ENCODE data around the gene COMMD7.
"Not testable (repeated sequence)": the region's sequence is repeated elsewhere in the genome, so short reads cannot be mapped to it uniquely, and the experiment has no call there.

COMMD7 gene

DNA sequence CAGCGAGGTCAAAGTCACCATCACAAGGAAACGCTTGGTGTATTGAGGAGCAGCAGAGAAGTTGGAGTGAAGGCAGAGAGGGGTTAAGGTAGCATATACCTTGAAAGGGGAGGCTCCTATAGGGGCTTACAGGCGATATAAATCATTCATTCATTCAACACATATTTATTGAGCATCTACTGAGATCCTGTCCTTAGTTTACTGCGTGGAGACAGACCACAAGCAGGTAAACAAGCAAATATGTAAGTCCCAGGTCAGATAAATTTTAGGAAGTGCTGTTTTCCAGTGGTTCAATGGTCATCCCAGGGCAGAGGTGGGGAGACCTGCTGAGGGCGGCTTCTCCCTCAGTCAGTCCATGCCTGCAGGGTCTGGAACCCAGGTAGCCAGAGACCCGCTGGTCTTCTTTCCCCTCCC, 18.2 kb upstream of the COMMD7 start:
- Mint-ChIP-seq H3K36me3 (no peaks in the 10 kb centered on the region), H3K4me3 (peak overlapping the region; percentile 69), H3K27ac (peak overlapping the region; percentile 3), H3K9me3 (no peaks in the 10 kb centered on the region), H3K27me3 (peaks cover 20% of the 10 kb centered on the region), H3K4me1 (peaks cover 24% of the 10 kb centered on the region)
- DNase-seq, result no peak
- CTCF ChIA-PET, result no interaction called here

GRCh38 chr20:32756156-32756555, 12.9 kb upstream of the COMMD7 start:
- Mint-ChIP-seq H3K4me1 (peaks cover 6% of the 10 kb centered on the region), H3K27me3 (no peaks in the 10 kb centered on the region), H3K27ac (no peak overlapping the region), H3K36me3 (no peaks in the 10 kb centered on the region), H3K4me3 (no peak overlapping the region), H3K9me3 (no peaks in the 10 kb centered on the region)
- CTCF ChIA-PET, result interaction anchor here (0.9 kb wide), 1 partner anchor 22 kb away, joined by 3 read pairs; no protein-coding TSS in a partner anchor
- DNase-seq, result no peak

- no peak for DNase-seq
- Mint-ChIP-seq H3K4me1 (no peaks in the 10 kb centered on the region), H3K4me3 (no peak overlapping the region)
Observed at GRCh38 chr20:32753731-32754130, 10.5 kb upstream of the COMMD7 start.

GRCh38 chr20:32752458-32753250, 9.4 kb upstream of the COMMD7 start:
- no peak overlapping the region for H3K4me3 Mint-ChIP-seq
- H3K4me1 Mint-ChIP-seq, result no peaks in the 10 kb centered on the region
- no peak for DNase-seq
- H3K36me3 Mint-ChIP-seq, result no peaks in the 10 kb centered on the region
- no peak overlapping the region for H3K27ac Mint-ChIP-seq
- H3K9me3 Mint-ChIP-seq, result no peaks in the 10 kb centered on the region
- H3K27me3 Mint-ChIP-seq, result no peaks in the 10 kb centered on the region
- CTCF ChIA-PET, result no interaction called here

More at GRCh38 chr20:32753731-32754130, 10.5 kb upstream of the COMMD7 start:
- Mint-ChIP-seq H3K36me3 (no peaks in the 10 kb centered on the region), H3K9me3 (no peaks in the 10 kb centered on the region), H3K27me3 (no peaks in the 10 kb centered on the region), H3K27ac (no peak overlapping the region)
- CTCF ChIA-PET, result interaction anchor here (1.6 kb wide), 1 partner anchor 24 kb away, joined by 8 read pairs; no protein-coding TSS in a partner anchor

DNA sequence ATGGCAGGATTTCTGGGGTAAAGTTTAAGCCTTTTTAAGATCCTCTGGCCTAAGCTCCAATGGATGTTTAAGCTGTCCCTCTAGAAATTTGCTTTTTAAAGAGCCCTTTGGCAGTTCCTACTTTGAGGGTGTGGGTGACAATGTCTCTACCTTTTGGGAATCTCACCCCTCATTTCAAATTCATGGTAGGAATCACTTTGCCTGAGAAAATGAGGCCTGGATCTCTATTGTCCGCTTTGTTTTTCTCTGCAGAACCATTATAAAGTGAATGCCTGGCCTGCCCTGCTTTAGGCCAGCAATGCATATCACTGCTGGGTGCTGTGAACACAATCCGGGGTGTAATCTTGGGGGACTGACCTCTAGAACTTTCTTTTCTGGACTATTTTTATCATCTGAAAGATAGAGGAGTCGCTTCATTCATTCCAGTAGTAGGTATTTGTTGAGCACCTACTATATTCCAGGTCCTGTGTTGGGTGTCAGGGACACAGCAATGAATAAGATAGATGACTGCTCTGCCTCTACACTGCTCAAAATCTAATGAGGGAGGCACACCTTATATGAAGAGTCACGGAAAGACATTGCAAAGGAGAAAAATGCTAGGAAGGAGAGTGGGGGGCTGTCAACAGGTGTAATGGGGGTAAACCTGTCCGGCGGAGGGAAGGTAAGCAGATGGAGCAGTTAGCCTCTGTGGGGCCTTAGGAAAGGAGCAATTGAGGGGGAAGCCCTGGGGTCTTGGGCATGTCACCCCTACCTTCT, 8.6 kb upstream of the COMMD7 start:
- DNase-seq, result no peak

GRCh38 chr20:32751293-32751692, 8.0 kb upstream of the COMMD7 start:
- no peaks in the 10 kb centered on the region for H3K4me1 Mint-ChIP-seq

More for the DNA sequence above, 8.6 kb upstream of the COMMD7 start:
- CTCF ChIA-PET, result no interaction called here
- no peak overlapping the region for H3K4me3 Mint-ChIP-seq
- H3K36me3 Mint-ChIP-seq, result no peaks in the 10 kb centered on the region
- H3K9me3 Mint-ChIP-seq, result no peaks in the 10 kb centered on the region
- H3K27me3 Mint-ChIP-seq, result no peaks in the 10 kb centered on the region
- H3K4me1 Mint-ChIP-seq, result no peaks in the 10 kb centered on the region
- H3K27ac Mint-ChIP-seq, result no peak overlapping the region

GRCh38 chr20:32749914-32750637, 6.8 kb upstream of the COMMD7 start:
- H3K27me3 Mint-ChIP-seq, result no peaks in the 10 kb centered on the region
- no peak for DNase-seq
- CTCF ChIA-PET, result no interaction called here
- H3K4me1 Mint-ChIP-seq, result peaks cover under 1% of the 10 kb centered on the region
- no peak overlapping the region for H3K27ac Mint-ChIP-seq
- H3K9me3 Mint-ChIP-seq, result no peaks in the 10 kb centered on the region
- H3K4me3 Mint-ChIP-seq, result no peak overlapping the region
- no peaks in the 10 kb centered on the region for H3K36me3 Mint-ChIP-seq

More at GRCh38 chr20:32751293-32751692, 8.0 kb upstream of the COMMD7 start:
- H3K27me3 Mint-ChIP-seq, result no peaks in the 10 kb centered on the region
- no peak overlapping the region for H3K27ac Mint-ChIP-seq
- no peak overlapping the region for H3K4me3 Mint-ChIP-seq
- H3K36me3 Mint-ChIP-seq, result no peaks in the 10 kb centered on the region
- DNase-seq, result no peak
- CTCF ChIA-PET, result no interaction called here
- H3K9me3 Mint-ChIP-seq, result no peaks in the 10 kb centered on the region

GRCh38 chr20:32742322-32743236, 688 bp downstream of the COMMD7 start:
- H3K36me3 Mint-ChIP-seq, result peaks cover 12% of the 10 kb centered on the region
- peaks cover 52% of the 10 kb centered on the region for H3K4me1 Mint-ChIP-seq
- no peaks in the 10 kb centered on the region for H3K9me3 Mint-ChIP-seq
- H3K27me3 Mint-ChIP-seq, result no peaks in the 10 kb centered on the region
- peak overlapping the region; percentile 96 for H3K27ac Mint-ChIP-seq
- CTCF ChIA-PET, result interaction anchor here (0.6 to 2.2 kb wide), 6 partner anchors 12 to 1725 kb away, joined by 3 to 21 read pairs (median 4); partner anchors contain the start of gene C20orf203
- DNase-seq, result peak; percentile 36
- H3K4me3 Mint-ChIP-seq, result peak overlapping the region; percentile 98

DNA sequence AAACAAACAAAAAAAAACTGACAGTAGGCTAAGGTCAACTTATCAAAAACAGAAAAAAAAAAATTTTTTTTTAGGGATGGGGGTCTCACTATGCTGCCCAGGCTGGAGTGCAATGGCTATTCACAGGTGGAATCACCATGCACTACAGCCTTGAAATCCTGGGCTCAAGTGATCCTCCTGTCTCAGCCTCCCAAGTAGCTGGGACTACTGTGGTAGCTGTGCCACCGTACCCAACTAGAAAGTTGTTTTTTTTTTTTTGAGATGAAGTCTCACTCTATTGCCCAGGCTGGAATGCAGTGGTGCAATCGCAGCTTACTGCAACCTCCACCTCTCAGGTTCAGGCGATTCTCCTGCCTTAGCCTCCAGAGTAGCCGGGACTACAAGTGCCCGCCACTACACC, 2.1 kb downstream of the COMMD7 start:
- H3K9me3 Mint-ChIP-seq, result no peaks in the 10 kb centered on the region
- CTCF ChIA-PET, result interaction anchor here (1.2 kb wide), 1 partner anchor 11 kb away, joined by 3 read pairs; no protein-coding TSS in a partner anchor
- no peaks in the 10 kb centered on the region for H3K27me3 Mint-ChIP-seq
- no peak overlapping the region for H3K27ac Mint-ChIP-seq
- H3K4me3 Mint-ChIP-seq, result no peak overlapping the region
- H3K36me3 Mint-ChIP-seq, result peaks cover 18% of the 10 kb centered on the region
- H3K4me1 Mint-ChIP-seq, result peaks cover 64% of the 10 kb centered on the region
- no peak for DNase-seq

DNA sequence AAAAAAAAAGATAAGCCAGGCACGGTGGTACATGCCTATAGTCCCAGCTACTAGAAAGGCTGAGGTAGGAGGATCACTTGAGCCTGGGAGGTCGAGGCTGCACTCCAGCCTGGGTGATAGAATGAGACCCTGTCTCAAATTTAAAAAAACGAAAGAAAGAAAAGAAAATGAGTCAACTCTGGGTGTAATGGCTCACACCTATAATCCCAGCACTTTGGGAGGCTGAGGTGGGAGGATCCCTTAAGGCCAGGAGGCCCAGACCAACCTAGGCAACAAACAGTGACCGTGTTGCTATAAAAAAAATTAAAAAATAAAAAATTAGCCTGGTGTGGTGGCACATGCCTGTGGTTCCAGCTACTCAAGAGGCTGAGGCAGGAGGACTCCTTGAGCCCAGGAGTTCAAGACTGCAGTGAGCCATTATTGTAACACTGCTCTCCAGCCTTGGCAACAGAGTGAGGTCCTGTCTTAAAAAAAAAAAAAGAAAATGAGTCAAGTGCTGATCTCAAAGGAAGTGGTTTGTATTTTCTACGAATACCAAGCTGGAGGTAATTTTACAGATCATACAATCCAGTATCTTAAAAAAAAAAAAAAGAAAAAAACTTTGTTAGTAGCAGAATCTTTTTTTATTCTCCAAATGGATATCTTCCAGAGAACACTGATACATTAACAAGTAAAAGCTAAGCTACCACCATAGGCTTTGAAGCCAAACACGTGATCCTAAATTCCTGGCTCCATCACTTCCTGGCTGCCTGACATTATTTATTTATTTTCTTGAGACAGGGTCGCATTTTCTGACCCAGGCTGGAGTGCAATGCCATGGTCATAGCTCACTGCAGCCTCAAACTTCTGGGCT, 5.7 kb downstream of the COMMD7 start:
- Mint-ChIP-seq H3K9me3 (no peaks in the 10 kb centered on the region), H3K4me1 (peaks cover 55% of the 10 kb centered on the region), H3K27me3 (no peaks in the 10 kb centered on the region), H3K4me3 (peak overlapping the region; percentile 45), H3K27ac (peak overlapping the region; percentile 91), H3K36me3 (peaks cover 21% of the 10 kb centered on the region)
- CTCF ChIA-PET, result interaction anchor here (0.7 to 4.5 kb wide), 2 partner anchors 19 to 40 kb away, joined by 5 to 30 read pairs; no protein-coding TSS in a partner anchor
- peak; percentile 56 for DNase-seq

DNA sequence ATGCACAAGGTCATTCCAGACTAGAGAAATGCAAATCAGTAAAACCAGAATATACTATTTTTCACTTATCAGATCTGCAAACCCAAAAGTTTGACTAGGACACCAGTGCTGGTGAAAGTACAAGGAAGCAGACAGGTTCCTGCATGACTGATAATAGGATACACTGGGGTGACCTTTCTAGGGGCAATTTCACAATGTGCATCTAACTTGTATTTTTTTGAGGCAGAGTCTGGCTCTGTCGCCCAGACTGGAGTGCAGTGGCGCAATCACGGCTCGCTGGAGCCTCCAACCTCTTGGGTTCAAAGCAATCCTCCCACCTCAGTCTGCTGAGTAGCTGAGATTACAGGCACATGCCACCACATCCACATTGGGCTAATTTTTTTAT, 11.4 kb downstream of the COMMD7 start:
- peaks cover 27% of the 10 kb centered on the region for H3K4me1 Mint-ChIP-seq
- peaks cover 41% of the 10 kb centered on the region for H3K36me3 Mint-ChIP-seq
- CTCF ChIA-PET, result no interaction called here
- no peak overlapping the region for H3K4me3 Mint-ChIP-seq
- H3K27ac Mint-ChIP-seq, result no peak overlapping the region
- no peaks in the 10 kb centered on the region for H3K27me3 Mint-ChIP-seq
- DNase-seq, result no peak
- H3K9me3 Mint-ChIP-seq, result no peaks in the 10 kb centered on the region

DNA sequence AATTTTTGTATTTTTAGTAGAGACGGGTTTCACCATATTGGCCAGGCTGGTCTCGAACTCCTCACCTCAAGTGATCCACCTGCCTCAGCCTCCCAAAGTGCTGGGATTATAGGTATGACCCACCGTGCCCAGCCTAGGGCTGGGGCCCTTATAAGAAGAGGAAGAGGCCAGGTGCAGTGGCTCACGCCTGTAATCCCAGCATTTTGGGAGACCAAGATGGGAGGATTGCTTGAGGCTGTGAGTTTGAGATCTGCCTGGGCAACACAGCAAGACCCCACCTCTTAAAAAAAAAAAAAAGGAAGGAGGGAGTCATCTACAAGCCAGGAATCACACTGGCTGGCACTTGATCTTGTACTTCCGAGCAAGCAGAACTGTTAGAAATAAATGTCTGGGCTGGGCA, 13.9 kb downstream of the COMMD7 start:
- H3K27me3 Mint-ChIP-seq, DNase-seq, H3K4me3 Mint-ChIP-seq, CTCF ChIA-PET, H3K9me3 Mint-ChIP-seq, H3K27ac Mint-ChIP-seq: not testable (repeated sequence)
- peaks cover 12% of the 10 kb centered on the region for H3K4me1 Mint-ChIP-seq
- peaks cover 40% of the 10 kb centered on the region for H3K36me3 Mint-ChIP-seq

DNA sequence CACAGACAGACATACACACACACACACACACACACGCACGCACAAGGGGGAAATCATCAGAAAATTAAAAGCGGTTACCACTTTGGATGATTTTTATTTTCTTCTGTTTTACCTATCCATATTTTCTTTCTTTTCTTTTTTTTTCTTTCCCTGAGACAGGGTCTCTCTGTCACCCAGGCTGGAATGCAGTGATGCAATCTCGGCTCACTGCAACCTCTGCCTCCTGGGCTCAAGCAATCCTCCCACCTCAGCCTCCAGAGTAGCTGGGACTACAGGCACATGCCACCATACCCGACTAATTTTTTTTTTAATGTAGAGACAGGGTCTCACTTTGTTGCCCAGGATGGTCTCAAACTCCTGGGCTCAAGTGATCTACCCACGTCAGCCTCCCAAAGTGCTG, 14.8 kb downstream of the COMMD7 start:
- CTCF ChIA-PET, DNase-seq, H3K27me3 Mint-ChIP-seq, H3K27ac Mint-ChIP-seq, H3K4me3 Mint-ChIP-seq, H3K9me3 Mint-ChIP-seq: not testable (repeated sequence)
- Mint-ChIP-seq H3K4me1 (peaks cover 12% of the 10 kb centered on the region), H3K36me3 (peaks cover 39% of the 10 kb centered on the region)
